ENCODE data around the gene IL1RL1. TPM values are rescaled to one million over a fixed set of nuclear protein-coding genes. Genes with fewer than 3 reads are reported as not detected.

Gene IL1RL1
- 1 to 10 TPM in 1 of 10 donors, under 1 TPM in 9; 0.15 to 1.0 (median 0.36) TPM for polyA plus RNA-seq (ENCODE audit: insufficient read length in 10 of 10)
- long read RNA-seq, donor 1: 0 reads
- long read RNA-seq, donor 2: 0 reads
- long read RNA-seq, donor 3: 0 reads
- long read RNA-seq, donor 4: 0 reads
- long read RNA-seq, donor 5: 0 reads
- long read RNA-seq, donor 6: 0 reads
- long read RNA-seq, donor 7: 0 reads
- long read RNA-seq, donor 8: 0 reads
- long read RNA-seq, donor 9: 0 reads

DNA sequence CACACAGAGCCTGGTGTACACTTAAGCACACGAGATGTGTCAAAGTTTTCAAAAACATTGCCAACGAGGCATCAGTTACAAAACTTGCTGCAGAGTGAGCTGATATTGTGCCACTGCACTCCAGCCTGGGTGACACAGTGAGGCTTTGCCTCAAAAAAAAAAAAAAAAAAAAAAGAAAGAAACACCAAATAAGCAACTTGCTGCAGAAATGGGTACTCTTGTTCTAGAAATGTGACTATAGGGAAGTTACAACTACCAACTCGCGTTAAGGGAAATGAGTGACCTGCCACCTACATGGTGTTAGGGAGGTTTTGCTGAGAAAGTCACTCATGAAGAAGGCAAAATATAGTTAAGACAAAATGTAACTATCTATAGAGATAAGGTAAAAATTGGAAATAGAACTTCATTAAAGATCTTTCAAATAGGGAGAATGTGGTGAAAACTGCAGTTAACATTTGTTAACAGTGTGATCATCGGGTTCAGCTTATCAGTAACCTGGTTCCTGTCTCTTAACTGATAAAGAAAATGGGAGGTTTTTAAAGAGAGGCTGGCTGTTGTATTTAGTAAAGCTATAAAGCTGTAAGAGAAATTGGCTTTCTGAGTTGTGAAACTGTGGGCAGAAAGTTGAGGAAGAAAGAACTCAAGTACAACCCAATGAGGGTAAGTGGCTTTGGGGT, at the start of gene IL1RL1:
Gene IL1RL1 (plus strand): TSS at position 600 of the 677 bp plus-strand sequence. CDS start 26,702 bp downstream, outside the sequence.
- no peak for DNase-seq

DNA sequence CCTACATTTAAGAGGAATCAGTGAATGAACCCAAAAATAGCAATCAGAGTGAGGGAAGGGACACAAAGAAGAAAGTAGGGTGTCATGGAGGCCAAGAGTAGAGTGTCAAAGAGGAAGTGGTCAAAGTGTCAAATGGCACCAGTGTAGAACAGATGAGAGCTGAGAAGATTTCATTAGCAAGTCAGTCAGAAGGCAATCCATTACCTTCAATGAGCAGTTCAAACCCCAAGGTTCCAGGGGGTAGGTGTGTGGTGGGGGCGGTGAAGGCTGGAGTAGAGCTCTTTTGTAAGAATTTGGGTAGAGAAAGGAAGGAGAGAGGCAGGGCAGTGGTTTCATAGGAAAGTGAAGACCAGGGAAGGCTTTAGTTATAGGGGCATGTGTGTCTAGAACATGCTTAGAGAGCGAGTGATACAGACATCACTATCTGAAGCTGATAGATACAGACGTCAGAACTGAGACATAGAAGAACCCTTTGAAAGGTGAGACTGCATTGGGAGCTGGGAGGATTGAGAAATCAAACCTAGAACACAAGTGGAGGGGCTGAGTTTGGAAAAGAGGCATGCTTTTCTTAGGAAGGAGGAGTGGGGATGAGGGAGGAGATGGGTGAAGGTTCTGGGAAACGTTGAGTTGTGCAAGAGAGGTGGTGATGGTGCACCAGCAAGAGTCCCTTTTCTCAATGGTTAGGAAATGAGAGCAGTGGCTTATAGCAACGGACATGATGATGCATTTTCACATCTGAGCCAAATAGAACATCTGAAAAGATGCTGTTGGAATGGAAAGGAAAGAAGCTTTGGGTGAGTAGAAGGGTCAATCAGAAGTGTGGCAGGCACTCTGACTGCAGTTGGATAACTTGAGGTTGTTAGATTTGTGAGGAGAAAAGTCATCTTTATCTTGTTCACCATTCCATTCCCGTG, 48.9 kb upstream of the IL1RL1 start:
- no peak for DNase-seq

- no peak for DNase-seq
These were observed 46.4 kb upstream of the IL1RL1 start for GRCh38 chr2:102264952-102265351.

GRCh38 chr2:102266204-102266603, 45.2 kb upstream of the IL1RL1 start:
- no peak for DNase-seq

DNA sequence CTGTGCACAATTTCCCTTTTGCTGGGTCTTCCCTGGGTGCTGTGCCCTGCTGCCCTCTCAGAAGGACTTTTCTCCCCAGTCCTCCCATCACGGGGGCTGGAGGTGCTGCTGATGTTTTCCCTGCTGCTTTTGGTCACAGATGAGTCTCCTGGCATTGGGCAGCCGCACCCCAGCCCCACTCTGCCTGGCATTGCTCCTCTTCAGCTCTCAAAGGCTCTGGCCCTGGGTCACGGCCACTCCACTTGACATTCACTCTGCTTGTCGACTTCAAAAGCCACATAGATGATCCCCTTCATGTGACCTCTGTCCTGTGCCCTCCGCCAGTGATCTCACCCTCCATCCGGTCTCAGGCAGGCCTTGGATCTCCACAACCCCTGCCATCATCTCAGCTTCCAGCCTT, 43.6 kb upstream of the IL1RL1 start:
- no peak for DNase-seq

GRCh38 chr2:102268510-102269199, 42.7 kb upstream of the IL1RL1 start:
- peak in 1 of 3 donors; percentile 76 for DNase-seq

GRCh38 chr2:102269200-102269524, 42.2 kb upstream of the IL1RL1 start:
- no peak for DNase-seq

- DNase-seq: no peak
These were observed 39.5 kb upstream of the IL1RL1 start for GRCh38 chr2:102271844-102272243.

DNA sequence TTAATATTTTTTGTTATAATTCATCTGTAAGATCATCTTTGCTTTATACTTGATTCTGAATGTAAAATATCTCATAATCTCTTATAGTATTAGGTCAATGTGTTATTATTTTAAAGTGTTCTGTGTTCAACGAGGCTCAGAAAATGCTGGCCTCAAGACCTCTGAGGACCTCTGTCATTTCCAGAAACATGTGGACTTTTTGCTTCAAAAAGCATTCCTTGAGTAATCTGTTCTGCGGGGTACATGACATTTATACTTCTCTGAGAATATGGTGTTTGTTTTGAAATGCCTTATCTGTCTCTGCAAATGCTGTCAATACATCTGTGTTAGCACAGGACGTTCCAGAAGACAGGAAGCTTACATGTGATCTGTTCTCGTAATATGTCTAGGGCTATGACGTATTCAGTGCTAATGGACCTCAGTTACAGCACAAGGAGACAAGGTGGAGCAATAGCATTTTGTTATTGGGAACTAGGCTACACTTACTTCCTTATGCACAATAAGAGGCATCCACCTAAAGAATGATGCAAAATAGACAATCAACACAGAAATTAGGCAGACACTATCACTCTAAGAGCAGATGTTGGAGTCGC, 37.6 kb upstream of the IL1RL1 start:
- no peak for DNase-seq

- no peak for DNase-seq
These were observed 34.7 kb upstream of the IL1RL1 start for GRCh38 chr2:102276549-102277201.

DNA sequence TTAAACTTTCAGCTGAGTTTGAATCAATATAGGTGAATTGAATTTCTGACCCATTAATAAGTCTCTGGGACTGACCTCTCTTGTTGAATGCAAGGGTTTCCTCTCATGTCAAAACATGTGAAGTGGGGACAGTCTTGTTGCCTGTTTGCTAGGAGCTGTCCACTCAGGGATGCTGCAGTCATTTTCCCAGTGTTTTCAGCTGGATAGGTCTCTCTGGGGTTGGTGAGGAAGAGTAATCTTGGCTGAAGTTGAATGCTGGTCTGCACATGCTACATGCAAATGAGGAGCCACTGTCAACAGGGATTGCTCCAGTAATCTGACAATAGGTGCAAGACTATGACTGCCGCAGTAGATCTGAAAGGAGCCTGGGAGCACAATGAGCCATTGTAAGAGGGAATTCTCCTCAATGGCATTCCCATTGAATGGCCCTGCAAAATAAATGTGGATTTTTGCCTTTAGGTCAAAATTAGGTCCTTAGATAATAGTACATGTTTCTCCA, 34.1 kb upstream of the IL1RL1 start:
- no peak for DNase-seq

GRCh38 chr2:102278720-102279390, 32.5 kb upstream of the IL1RL1 start:
- peak in 2 of 3 donors; percentile 13 to 47 for DNase-seq

DNA sequence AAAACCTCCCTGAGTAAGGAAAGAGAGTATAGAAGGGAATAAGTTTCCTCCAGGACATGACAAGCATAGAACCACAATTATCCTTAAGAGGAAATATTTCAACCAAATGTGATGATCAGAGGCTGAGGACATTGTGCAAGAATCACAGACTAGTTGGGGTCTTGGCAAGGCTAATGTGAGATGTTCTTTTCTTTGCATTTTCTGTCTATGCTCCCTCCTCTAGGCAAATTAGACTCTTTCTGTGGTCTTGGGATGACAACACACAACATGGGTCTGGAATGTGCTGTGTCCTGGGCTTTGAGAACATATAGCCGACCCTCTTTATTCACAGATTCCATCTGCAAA, 32.0 kb upstream of the IL1RL1 start:
- DNase-seq: no peak

DNA sequence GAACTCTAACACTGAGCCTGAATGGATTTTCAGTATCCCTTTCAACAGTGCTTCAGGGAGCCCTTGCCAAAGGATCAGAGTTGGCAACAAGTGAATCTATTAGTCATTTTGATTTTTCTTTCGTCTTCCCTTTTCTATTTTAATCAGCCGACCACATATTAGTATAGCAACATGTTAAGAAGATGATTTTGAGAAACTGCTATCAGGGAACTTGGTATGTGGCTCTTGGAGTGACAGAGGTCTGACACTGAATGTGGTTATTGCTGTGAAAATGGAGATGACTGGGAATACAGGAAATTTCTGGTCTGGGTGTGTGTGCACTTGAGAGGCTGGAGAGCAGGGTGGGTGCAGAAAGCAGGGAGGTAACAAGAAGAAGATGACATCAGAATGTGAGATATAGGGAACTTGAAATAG, 28.7 kb upstream of the IL1RL1 start:
- DNase-seq: no peak

- no peak for DNase-seq
These were observed 27.4 kb upstream of the IL1RL1 start for GRCh38 chr2:102283996-102284395.

- no peak for DNase-seq
These were observed 26.8 kb upstream of the IL1RL1 start for GRCh38 chr2:102284611-102285010.

DNA sequence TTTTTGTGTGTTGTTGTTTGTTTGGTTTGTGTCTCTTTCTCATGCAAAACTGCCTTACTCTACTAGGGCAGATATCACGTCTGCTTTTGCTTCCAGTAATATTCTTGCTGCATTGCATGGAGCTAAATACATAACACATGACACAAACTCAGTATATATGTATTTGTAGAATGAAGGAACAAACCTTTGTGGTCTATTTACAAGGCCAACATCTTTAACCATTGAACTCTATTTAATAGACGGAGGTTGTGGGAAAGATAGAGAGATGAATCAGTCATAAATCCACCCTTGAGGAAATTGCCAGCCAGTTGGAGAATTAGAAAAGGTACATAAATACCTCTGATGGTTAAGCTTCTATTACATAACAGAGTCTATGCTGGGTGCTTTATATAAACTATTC, 26.0 kb upstream of the IL1RL1 start:
- DNase-seq: no peak

DNA sequence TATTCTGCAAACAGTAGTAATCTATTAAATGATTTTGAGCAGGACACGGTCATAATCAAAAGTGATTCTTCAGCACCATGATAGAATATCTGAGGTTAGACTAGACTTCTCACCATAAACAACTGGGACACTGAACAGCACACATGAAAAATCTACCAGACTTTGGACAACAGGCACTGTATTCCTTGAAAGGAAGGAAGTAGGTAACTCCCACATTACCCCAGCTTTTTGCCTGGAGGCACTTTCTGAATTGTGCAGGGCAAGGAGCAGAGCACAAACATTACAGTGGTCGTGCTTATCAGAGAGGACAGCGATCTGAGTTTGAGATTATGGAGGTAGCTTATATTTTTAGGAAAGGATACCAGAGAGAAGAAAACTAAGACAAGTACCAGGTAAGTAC, 25.3 kb upstream of the IL1RL1 start:
- DNase-seq: no peak

- no peak for DNase-seq
These were observed 22.2 kb upstream of the IL1RL1 start for GRCh38 chr2:102289129-102289528.

DNA sequence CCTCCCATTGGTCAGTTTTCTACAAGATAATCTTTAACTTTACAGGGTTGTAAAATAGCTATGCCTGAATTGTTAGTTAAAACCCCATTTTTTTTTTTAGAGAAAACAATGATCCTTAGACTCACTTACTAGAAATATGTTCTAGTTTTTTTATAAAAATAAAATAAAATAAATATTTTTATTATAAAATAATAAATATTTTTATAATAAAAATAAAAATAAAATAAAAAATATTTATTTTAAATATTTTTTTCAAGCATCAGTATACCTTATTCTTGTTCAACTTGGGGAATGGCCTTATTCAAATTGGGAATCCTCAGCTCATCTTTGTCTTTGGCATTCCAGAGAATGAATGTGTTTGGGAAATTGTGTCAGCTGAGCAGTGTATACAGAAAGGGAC, 20.8 kb upstream of the IL1RL1 start:
- DNase-seq: no peak

Measured in muscle of back (tissue), 13 donors.